Neural crest cell (in vitro differentiated cells): ENCODE results near the gene GALNT17. TPM values are rescaled to one million over a fixed set of nuclear protein-coding genes. Genes with fewer than 3 reads are reported as not detected.

Experiments
- DNase-seq: peaks from one replicate; pipeline ENCODE4 v3.0.0; 2021; ENCODE audit warnings: low read depth, mixed read lengths, low spot score
- H3K27ac Mint-ChIP-seq: one replicate; pipeline ENCODE4 v1.8.0; 2021; ENCODE audit warnings: mild to moderate bottlenecking, mixed read lengths; ENCODE audit not compliant: unreplicated experiment
- H3K27me3 Mint-ChIP-seq: 2 replicates; pipeline ENCODE4 v1.8.0; 2021; ENCODE audit warnings: low read depth, mild to moderate bottlenecking, mixed read lengths
- H3K36me3 Mint-ChIP-seq: 2 replicates; pipeline ENCODE4 v1.8.0; 2021; ENCODE audit warnings: low read depth, mild to moderate bottlenecking, mixed read lengths
- H3K4me1 Mint-ChIP-seq: 2 replicates; pipeline ENCODE4 v1.8.0; 2021; ENCODE audit warnings: mixed read lengths
- H3K4me3 Mint-ChIP-seq: one replicate; pipeline ENCODE4 v1.8.0; 2021; ENCODE audit warnings: mild to moderate bottlenecking, mixed read lengths
- H3K9me3 Mint-ChIP-seq: 2 replicates; pipeline ENCODE4 v1.8.0; 2021; ENCODE audit warnings: mixed read lengths
- CTCF ChIP-seq: fragments of 200-600 bp; sonication (generic); conservative IDR thresholded peaks from 2 replicates; pipeline ENCODE4 v1.5.0; 2021; ENCODE audit warnings: antibody characterized with exemption, mild to moderate bottlenecking
- total RNA-seq: library from RNA; stranded (reverse); gene quantifications from 2 replicates; pipeline ENCODE4 v1.2.1, GENCODE V29; 2021

GALNT17 gene
- total RNA-seq, 1 donor from 2014 or later: 11.0 TPM

- TF ChIP-seq CTCF: no peak
- no peak for DNase-seq
- peaks cover 48% of the 10 kb centered on the region for H3K4me1 Mint-ChIP-seq
- H3K27ac Mint-ChIP-seq: peak overlapping the region; percentile 83
- H3K36me3 Mint-ChIP-seq: peaks cover 7% of the 10 kb centered on the region
- no peaks in the 10 kb centered on the region for H3K27me3 Mint-ChIP-seq
- peaks cover 4% of the 10 kb centered on the region for H3K9me3 Mint-ChIP-seq
- H3K4me3 Mint-ChIP-seq: peak overlapping the region; percentile 48
Measured at GRCh38 chr7:71612911-71613310, 481.0 kb downstream of the GALNT17 start.

- Mint-ChIP-seq H3K4me1 (peaks cover 52% of the 10 kb centered on the region), H3K27ac (peak overlapping the region; percentile 83), H3K4me3 (peak overlapping the region; percentile 48), H3K27me3 (no peaks in the 10 kb centered on the region), H3K36me3 (peaks cover 7% of the 10 kb centered on the region), H3K9me3 (peaks cover 4% of the 10 kb centered on the region)
- no peak for DNase-seq
- no peak for TF ChIP-seq CTCF
Measured at GRCh38 chr7:71613313-71613712, 481.4 kb downstream of the GALNT17 start.

- H3K27ac Mint-ChIP-seq: no peak overlapping the region
- no peak for TF ChIP-seq CTCF
- peaks cover 54% of the 10 kb centered on the region for H3K4me1 Mint-ChIP-seq
- H3K9me3 Mint-ChIP-seq: peaks cover 6% of the 10 kb centered on the region
- DNase-seq: no peak
- peaks cover 10% of the 10 kb centered on the region for H3K36me3 Mint-ChIP-seq
- no peak overlapping the region for H3K4me3 Mint-ChIP-seq
- H3K27me3 Mint-ChIP-seq: no peaks in the 10 kb centered on the region
Measured at GRCh38 chr7:71615017-71615416, 483.1 kb downstream of the GALNT17 start.

- peaks cover 56% of the 10 kb centered on the region for H3K4me1 Mint-ChIP-seq
- peaks cover 10% of the 10 kb centered on the region for H3K36me3 Mint-ChIP-seq
- no peak overlapping the region for H3K27ac Mint-ChIP-seq
- DNase-seq: no peak
- no peak overlapping the region for H3K4me3 Mint-ChIP-seq
- TF ChIP-seq CTCF: no peak
- peaks cover 6% of the 10 kb centered on the region for H3K9me3 Mint-ChIP-seq
- no peaks in the 10 kb centered on the region for H3K27me3 Mint-ChIP-seq
Measured at GRCh38 chr7:71616217-71616616, 484.3 kb downstream of the GALNT17 start.

- Mint-ChIP-seq H3K4me3 (no peak overlapping the region), H3K4me1 (peaks cover 37% of the 10 kb centered on the region), H3K9me3 (peaks cover 6% of the 10 kb centered on the region), H3K36me3 (peaks cover 10% of the 10 kb centered on the region), H3K27me3 (no peaks in the 10 kb centered on the region), H3K27ac (peak overlapping the region; percentile 31)
- no peak for TF ChIP-seq CTCF
- DNase-seq: no peak
Measured at GRCh38 chr7:71618278-71618677, 486.3 kb downstream of the GALNT17 start.

GRCh38 chr7:71625545-71625944, 493.6 kb downstream of the GALNT17 start:
- no peak for DNase-seq
- Mint-ChIP-seq H3K4me3 (no peak overlapping the region), H3K36me3 (no peaks in the 10 kb centered on the region), H3K9me3 (no peaks in the 10 kb centered on the region), H3K4me1 (peaks cover 20% of the 10 kb centered on the region), H3K27me3 (no peaks in the 10 kb centered on the region), H3K27ac (peak overlapping the region; percentile 35)
- no peak for TF ChIP-seq CTCF
